Ovary (tissue), 3 donors: Measurements from ENCODE around the gene SLC23A1.

Experiments
- POLR2A ChIP-seq: fragments of 450-650 bp; IDR thresholded peaks from one replicate; pipeline ENCODE4 v1.6.1; 2017; ENCODE audit warnings: antibody characterized with exemption, mild to moderate bottlenecking, moderate library complexity
- TF ChIP-seq, protein P1 (sequence below), 3 donors: fragments of 450-650 bp in 2 of 3; fragments of 200-600 bp in 1 of 3; IDR thresholded peaks; one replicate each; pipeline versions ENCODE4 v1.5.1 to v1.8.0; 2016 to 2022; ENCODE audit warnings: antibody characterized with exemption in 3 of 3, mild to moderate bottlenecking in 1 of 3
- donor health status: DM: no; HTN: no; CAD: no.

- TF ChIP-seq, protein P1, sequence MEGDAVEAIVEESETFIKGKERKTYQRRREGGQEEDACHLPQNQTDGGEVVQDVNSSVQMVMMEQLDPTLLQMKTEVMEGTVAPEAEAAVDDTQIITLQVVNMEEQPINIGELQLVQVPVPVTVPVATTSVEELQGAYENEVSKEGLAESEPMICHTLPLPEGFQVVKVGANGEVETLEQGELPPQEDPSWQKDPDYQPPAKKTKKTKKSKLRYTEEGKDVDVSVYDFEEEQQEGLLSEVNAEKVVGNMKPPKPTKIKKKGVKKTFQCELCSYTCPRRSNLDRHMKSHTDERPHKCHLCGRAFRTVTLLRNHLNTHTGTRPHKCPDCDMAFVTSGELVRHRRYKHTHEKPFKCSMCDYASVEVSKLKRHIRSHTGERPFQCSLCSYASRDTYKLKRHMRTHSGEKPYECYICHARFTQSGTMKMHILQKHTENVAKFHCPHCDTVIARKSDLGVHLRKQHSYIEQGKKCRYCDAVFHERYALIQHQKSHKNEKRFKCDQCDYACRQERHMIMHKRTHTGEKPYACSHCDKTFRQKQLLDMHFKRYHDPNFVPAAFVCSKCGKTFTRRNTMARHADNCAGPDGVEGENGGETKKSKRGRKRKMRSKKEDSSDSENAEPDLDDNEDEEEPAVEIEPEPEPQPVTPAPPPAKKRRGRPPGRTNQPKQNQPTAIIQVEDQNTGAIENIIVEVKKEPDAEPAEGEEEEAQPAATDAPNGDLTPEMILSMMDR (IDR thresholded peaks at IDR 0.05) = no peak
- TF ChIP-seq POLR2A = no peak
These were observed 48.6 kb upstream of the SLC23A1 start for GRCh38 chr5:139431706-139432105.
